HuH-7.5 (cell line): Measurements from ENCODE around the gene FAM204A.

ENCODE experiments used
- DNase-seq: peaks from one replicate; pipeline ENCODE4 v3.0.0; 2011; ENCODE audit warnings: low spot score

FAM204A gene

GRCh38 chr10:118278649-118279048, 63.5 kb downstream of the FAM204A start:
- DNase-seq: no peak

- DNase-seq: no peak
Measured at GRCh38 chr10:118277871-118278270, 64.3 kb downstream of the FAM204A start.

GRCh38 chr10:118276727-118277126, 65.4 kb downstream of the FAM204A start:
- DNase-seq: no peak

- no peak for DNase-seq
Measured at GRCh38 chr10:118276204-118276603, 65.9 kb downstream of the FAM204A start.

GRCh38 chr10:118273662-118274061, 68.5 kb downstream of the FAM204A start:
- no peak for DNase-seq

GRCh38 chr10:118272767-118273166, 69.4 kb downstream of the FAM204A start:
- no peak for DNase-seq

- DNase-seq: no peak
Measured at GRCh38 chr10:118272149-118272721, 69.9 kb downstream of the FAM204A start.

GRCh38 chr10:118271671-118272070, 70.5 kb downstream of the FAM204A start:
- DNase-seq: no peak

- no peak for DNase-seq
Measured at GRCh38 chr10:118266098-118266748, 75.9 kb downstream of the FAM204A start.

- no peak for DNase-seq
Measured at GRCh38 chr10:118264838-118265470, 77.2 kb downstream of the FAM204A start.

GRCh38 chr10:118264252-118264651, 77.9 kb downstream of the FAM204A start:
- no peak for DNase-seq

GRCh38 chr10:118262538-118262937, 79.6 kb downstream of the FAM204A start:
- no peak for DNase-seq

- peak; percentile 20 for DNase-seq
Measured at GRCh38 chr10:118259288-118259906, 82.7 kb downstream of the FAM204A start.

- DNase-seq: no peak
Measured at GRCh38 chr10:118258285-118258684, 83.8 kb downstream of the FAM204A start.

GRCh38 chr10:118256825-118257570, 85.1 kb downstream of the FAM204A start:
- DNase-seq: no peak

- no peak for DNase-seq
Measured at GRCh38 chr10:118256209-118256608, 85.9 kb downstream of the FAM204A start.

- no peak for DNase-seq
Measured at GRCh38 chr10:118255355-118255754, 86.8 kb downstream of the FAM204A start.

GRCh38 chr10:118254654-118255053, 87.5 kb downstream of the FAM204A start:
- DNase-seq: no peak

GRCh38 chr10:118253397-118253796, 88.7 kb downstream of the FAM204A start:
- DNase-seq: no peak

GRCh38 chr10:118251791-118252190, 90.3 kb downstream of the FAM204A start:
- no peak for DNase-seq

- no peak for DNase-seq
Measured at GRCh38 chr10:118249714-118250113, 92.4 kb downstream of the FAM204A start.
